Central memory CD8-positive, alpha-beta T cell (primary cell): ENCODE measurements around the gene ASS1.

Experiments
- ATAC-seq: fragments of 150-1000 bp; cut with Tn5 transposase; replicated peaks from 2 replicates; pipeline ENCODE4 v1.10.0; 2022; ENCODE audit warnings: mild to moderate bottlenecking, moderate FRiP score, moderate number of reproducible peaks; ENCODE audit not compliant: poor library complexity, severe bottlenecking; ENCODE audit errors: extremely low read depth
- DNase-seq, 2 donors: peaks; one replicate each; pipeline ENCODE4 v3.0.0; 2021; ENCODE audit warnings: low spot score in 2 of 2
- H3K27ac Mint-ChIP-seq: one replicate; pipeline ENCODE4 v1.8.0; 2022; ENCODE audit warnings: low read depth, mild to moderate bottlenecking, moderate library complexity, mixed read lengths
- H3K27me3 Mint-ChIP-seq: one replicate; pipeline ENCODE4 v1.8.0; 2022; ENCODE audit warnings: mixed read lengths
- H3K36me3 Mint-ChIP-seq: one replicate; pipeline ENCODE4 v1.8.0; 2022; ENCODE audit warnings: mild to moderate bottlenecking, moderate library complexity, mixed read lengths; ENCODE audit not compliant: insufficient read depth
- H3K4me1 Mint-ChIP-seq: one replicate; pipeline ENCODE4 v1.8.0; 2022; ENCODE audit warnings: mixed read lengths
- H3K4me3 Mint-ChIP-seq: one replicate; pipeline ENCODE4 v1.8.0; 2022; ENCODE audit warnings: mild to moderate bottlenecking, moderate library complexity, mixed read lengths
- H3K9me3 Mint-ChIP-seq: one replicate; pipeline ENCODE4 v1.8.0; 2022; ENCODE audit warnings: mixed read lengths

The ASS1 gene

GRCh38 chr9:130422546-130422945 is 22.2 kb upstream of the ASS1 start:
- no peak for ATAC-seq
- H3K4me1 Mint-ChIP-seq, result no peaks in the 10 kb centered on the region
- H3K27ac Mint-ChIP-seq, result no peak overlapping the region
- peaks cover 43% of the 10 kb centered on the region for H3K27me3 Mint-ChIP-seq
- no peak overlapping the region for H3K4me3 Mint-ChIP-seq
- H3K36me3 Mint-ChIP-seq, result no peaks in the 10 kb centered on the region
- no peak for DNase-seq
- H3K9me3 Mint-ChIP-seq, result no peaks in the 10 kb centered on the region

DNA sequence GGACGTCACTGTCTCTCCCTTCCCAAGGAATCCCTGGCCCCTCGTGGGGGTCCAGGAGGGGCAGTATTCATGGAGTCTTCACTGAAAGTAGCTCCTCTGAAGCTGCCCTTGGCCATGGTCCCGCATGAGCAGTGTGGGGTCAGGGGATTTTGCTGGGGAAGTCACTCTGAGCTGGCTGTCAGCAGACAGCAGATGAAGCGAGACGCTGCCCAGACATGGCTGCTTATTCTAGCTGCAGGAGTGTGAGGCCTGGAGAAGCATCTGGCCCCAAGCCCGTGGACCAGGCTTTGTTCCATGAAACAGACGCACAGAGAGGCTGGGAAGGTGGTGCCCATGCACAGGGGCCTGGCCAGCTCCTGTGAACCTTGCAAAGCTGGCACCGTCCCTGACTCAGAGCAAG is 21.5 kb upstream of the ASS1 start:
- ATAC-seq (no peak), DNase-seq (no peak)
- Mint-ChIP-seq H3K4me1 (no peaks in the 10 kb centered on the region), H3K27me3 (peaks cover 43% of the 10 kb centered on the region), H3K4me3 (no peak overlapping the region), H3K36me3 (no peaks in the 10 kb centered on the region), H3K9me3 (no peaks in the 10 kb centered on the region), H3K27ac (no peak overlapping the region)

DNA sequence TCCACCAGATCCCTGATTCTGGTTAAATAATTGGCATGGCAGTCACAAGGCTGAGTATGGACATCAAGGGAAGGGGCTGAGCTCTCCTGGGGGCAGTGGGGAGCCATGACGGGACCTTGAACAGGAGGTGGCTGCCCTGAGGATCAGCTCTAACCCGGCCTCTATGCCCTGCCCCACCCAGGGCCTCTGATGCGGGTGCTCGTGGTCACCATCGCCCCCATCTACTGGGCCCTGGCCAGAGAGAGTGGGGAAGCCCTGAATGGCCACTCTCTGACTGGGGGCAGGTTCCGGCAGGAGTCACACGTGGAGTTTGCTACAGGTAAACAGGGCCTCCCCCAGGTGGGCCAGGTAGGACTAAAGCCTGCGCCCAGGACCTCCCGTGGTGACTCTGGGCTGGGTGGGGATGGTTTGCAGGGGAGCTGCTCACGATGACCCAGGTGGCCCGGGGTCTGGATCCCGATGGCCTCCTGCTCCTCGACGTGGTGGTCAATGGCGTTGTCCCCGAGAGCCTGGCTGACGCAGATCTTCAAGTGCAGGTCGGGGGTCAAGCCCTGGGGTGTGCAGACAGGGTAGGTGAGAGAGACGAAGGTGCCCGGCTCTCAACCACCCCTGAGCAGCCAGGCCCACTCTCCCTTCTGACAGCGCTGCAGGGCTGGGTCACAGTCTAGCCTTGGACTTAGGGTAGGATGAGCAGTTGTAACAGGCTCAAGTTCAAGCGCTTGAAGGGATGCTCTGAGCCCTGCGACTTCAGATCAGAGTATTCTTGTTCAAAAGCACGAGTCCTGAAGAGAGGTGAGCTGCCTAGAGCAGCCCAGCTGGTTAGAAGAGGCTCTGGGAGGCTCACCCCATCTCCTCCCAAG is 19.9 kb upstream of the ASS1 start:
- H3K27ac Mint-ChIP-seq, result no peak overlapping the region
- DNase-seq (no peak), ATAC-seq (no peak)
- H3K9me3 Mint-ChIP-seq, result no peaks in the 10 kb centered on the region
- H3K4me1 Mint-ChIP-seq, result no peaks in the 10 kb centered on the region
- H3K4me3 Mint-ChIP-seq, result no peak overlapping the region
- H3K27me3 Mint-ChIP-seq, result peaks cover 42% of the 10 kb centered on the region
- no peaks in the 10 kb centered on the region for H3K36me3 Mint-ChIP-seq

DNA sequence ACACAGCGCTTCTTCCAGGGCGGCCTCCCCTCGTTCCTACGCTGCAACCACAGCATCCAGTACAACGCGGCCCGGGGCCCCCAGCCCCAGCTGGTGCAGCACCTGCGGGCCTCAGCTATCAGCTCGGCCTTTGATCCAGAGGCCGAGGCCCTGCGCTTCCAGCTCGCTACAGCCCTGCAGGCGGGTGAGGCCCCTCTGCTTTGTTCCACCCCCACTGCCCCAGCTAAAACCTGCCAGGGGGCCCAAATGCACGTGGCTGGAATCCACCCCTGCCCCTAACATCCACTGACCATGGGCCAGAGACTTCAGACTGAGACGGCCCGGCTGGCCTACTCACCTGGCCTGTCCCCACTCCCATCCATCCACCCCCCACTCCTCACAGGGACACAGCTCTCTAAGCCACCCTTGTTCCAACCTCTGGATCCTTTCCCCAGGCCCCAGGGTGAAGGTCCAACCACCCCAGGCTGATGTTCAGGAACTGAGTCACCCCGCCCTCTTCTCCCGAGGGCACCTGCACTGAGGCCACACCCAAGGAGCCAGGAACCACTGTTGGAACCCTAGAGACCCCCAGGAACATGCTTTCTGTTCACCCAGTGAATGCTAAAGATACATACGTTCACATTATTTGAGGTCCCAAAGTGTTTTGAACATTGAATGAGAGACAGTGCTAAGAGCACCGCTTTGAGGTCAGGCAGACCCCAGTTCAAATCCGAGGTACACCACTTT is 18.9 kb upstream of the ASS1 start:
- H3K9me3 Mint-ChIP-seq, result no peaks in the 10 kb centered on the region
- peaks cover 44% of the 10 kb centered on the region for H3K27me3 Mint-ChIP-seq
- no peak overlapping the region for H3K27ac Mint-ChIP-seq
- no peak overlapping the region for H3K4me3 Mint-ChIP-seq
- no peak for DNase-seq
- no peaks in the 10 kb centered on the region for H3K36me3 Mint-ChIP-seq
- no peaks in the 10 kb centered on the region for H3K4me1 Mint-ChIP-seq
- ATAC-seq, result no peak

DNA sequence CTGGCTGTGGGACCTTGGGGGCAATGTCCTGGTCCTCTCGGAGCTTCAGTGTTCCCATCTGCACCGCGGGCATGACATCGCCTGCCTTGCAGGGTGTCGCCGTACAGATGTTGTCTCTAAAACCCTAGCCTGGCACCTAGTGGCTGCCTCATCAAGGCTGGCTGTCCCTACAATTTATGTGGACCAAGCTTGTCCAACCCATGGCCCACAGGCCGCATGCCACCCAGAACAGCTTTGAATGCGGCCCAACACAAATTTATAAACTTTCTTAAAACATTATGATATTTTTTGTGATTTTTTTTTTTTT is 18.3 kb upstream of the ASS1 start:
- Mint-ChIP-seq H3K4me3 (no peak overlapping the region), H3K27ac (no peak overlapping the region), H3K27me3 (peaks cover 44% of the 10 kb centered on the region), H3K9me3 (no peaks in the 10 kb centered on the region), H3K36me3 (no peaks in the 10 kb centered on the region), H3K4me1 (no peaks in the 10 kb centered on the region)
- DNase-seq (no peak), ATAC-seq (no peak)

DNA sequence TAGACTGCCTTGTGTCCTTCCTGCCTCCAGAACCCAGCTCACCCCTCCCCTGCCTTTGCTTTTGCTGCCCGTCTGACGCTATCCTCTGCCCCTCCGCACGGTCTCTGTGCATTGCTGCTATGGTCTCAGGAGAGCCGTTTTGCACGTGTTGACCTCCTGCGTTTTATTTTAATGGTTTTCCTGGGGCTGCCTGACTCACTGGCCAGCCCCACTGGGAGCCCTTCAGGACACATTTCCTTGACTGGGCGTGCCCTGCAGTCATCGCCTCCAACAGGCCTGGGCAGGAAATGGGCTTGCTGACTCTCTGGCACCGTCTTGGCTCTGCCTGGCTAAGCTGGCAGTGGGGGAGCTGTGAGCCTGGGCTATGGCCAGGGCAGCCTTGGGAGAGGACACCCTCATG is 17.9 kb upstream of the ASS1 start:
- H3K4me3 Mint-ChIP-seq, result no peak overlapping the region
- no peaks in the 10 kb centered on the region for H3K36me3 Mint-ChIP-seq
- DNase-seq (no peak), ATAC-seq (no peak)
- H3K4me1 Mint-ChIP-seq, result no peaks in the 10 kb centered on the region
- H3K9me3 Mint-ChIP-seq, result no peaks in the 10 kb centered on the region
- peaks cover 45% of the 10 kb centered on the region for H3K27me3 Mint-ChIP-seq
- H3K27ac Mint-ChIP-seq, result no peak overlapping the region

DNA sequence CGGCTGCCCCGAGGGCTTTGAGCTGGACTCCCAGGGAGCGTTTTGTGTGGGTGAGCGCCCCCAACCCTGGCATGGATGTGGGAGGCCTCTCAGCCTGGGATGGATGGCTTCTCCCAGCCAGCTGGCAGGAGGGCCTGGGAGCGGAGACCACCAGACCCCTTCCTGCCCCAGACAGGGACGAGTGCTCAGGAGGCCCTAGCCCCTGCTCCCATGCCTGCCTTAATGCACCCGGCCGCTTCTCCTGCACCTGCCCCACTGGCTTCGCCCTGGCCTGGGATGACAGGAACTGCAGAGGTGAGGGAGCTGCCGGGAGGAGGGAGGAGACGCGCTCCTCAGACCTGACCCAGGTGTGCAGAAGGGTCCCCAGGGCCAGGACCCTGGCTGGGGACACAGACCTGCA is 17.4 kb upstream of the ASS1 start:
- Mint-ChIP-seq H3K4me3 (no peak overlapping the region), H3K4me1 (no peaks in the 10 kb centered on the region), H3K9me3 (no peaks in the 10 kb centered on the region), H3K27ac (no peak overlapping the region), H3K36me3 (no peaks in the 10 kb centered on the region), H3K27me3 (peaks cover 49% of the 10 kb centered on the region)
- no peak for ATAC-seq
- no peak for DNase-seq

DNA sequence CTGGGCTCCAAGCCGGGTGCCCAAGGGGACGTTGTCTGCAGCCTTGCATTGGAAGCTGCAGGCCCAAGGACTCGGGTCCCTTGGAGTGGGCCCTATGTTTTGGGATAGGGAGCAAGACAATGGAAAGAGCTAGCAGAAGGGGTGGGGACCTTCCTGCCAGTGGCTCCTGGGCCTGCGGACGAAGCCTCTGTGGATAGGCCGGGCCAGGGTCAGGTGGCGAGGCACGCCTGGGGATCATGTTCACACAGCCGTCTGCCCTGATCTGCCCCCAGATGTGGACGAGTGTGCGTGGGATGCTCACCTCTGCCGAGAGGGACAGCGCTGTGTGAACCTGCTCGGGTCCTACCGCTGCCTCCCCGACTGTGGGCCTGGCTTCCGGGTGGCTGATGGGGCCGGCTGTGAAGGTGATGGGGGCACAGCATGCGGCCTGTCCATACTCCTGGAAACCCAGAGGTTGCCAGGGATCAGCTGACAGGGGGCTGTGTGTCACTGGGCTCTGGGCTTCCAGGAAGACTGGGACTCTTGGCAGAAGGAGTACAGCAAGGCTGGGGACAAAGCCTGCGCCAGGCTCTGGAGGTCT is 16.6 kb upstream of the ASS1 start:
- no peaks in the 10 kb centered on the region for H3K4me1 Mint-ChIP-seq
- no peak for ATAC-seq
- peaks cover 57% of the 10 kb centered on the region for H3K27me3 Mint-ChIP-seq
- no peak overlapping the region for H3K27ac Mint-ChIP-seq
- DNase-seq, result no peak
- H3K4me3 Mint-ChIP-seq, result no peak overlapping the region
- no peaks in the 10 kb centered on the region for H3K36me3 Mint-ChIP-seq
- H3K9me3 Mint-ChIP-seq, result no peaks in the 10 kb centered on the region

DNA sequence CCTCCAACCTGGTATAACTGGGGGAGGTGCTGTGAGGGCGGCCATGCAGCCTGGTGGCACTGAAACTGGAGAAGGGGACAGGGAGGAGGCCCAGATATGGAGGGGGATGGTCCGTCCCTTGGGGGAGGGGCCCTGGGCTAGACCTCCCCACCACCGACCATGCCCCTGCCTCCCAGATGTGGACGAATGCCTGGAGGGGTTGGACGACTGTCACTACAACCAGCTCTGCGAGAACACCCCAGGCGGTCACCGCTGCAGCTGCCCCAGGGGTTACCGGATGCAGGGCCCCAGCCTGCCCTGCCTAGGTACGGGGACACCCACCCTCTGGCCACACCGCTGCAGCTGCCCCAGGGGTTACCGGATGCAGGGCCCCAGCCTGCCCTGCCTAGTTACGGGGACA is 15.4 kb upstream of the ASS1 start:
- Mint-ChIP-seq H3K4me1 (no peaks in the 10 kb centered on the region), H3K27me3 (peaks cover 69% of the 10 kb centered on the region), H3K36me3 (no peaks in the 10 kb centered on the region), H3K4me3 (no peak overlapping the region), H3K27ac (no peak overlapping the region), H3K9me3 (no peaks in the 10 kb centered on the region)
- DNase-seq (no peak), ATAC-seq (no peak)

DNA sequence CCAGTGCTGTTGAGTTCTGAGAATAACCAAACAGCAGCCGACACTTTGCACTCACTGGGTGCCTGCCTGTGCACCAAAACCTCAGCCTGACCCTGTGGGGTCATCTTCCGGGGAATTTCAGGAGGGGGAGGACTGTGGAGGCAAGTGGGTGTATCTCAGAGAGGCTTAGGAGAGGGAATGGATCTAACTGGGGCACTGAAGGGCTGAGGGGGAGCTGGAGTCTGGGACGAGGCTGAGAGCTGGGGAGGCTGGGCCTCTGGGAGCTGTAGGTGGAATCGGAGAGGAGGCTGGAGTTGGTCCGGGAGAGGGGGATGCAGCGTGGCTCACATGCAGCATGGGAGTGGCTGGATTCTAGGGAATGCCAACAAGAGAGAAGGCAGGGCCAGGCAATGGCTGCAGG is 14.9 kb upstream of the ASS1 start:
- Mint-ChIP-seq H3K27me3 (peaks cover 70% of the 10 kb centered on the region), H3K4me3 (no peak overlapping the region), H3K27ac (no peak overlapping the region)

GRCh38 chr9:130430232-130430631 is 14.5 kb upstream of the ASS1 start:
- H3K36me3 Mint-ChIP-seq, result no peaks in the 10 kb centered on the region
- H3K9me3 Mint-ChIP-seq, result no peaks in the 10 kb centered on the region
- no peaks in the 10 kb centered on the region for H3K4me1 Mint-ChIP-seq
- H3K27ac Mint-ChIP-seq, result no peak overlapping the region
- no peak overlapping the region for H3K4me3 Mint-ChIP-seq
- DNase-seq (no peak), ATAC-seq (no peak)
- peaks cover 70% of the 10 kb centered on the region for H3K27me3 Mint-ChIP-seq

More for the DNA sequence above, 14.9 kb upstream of the ASS1 start:
- Mint-ChIP-seq H3K36me3 (no peaks in the 10 kb centered on the region), H3K4me1 (no peaks in the 10 kb centered on the region), H3K9me3 (no peaks in the 10 kb centered on the region)
- ATAC-seq (no peak), DNase-seq (no peak)

- H3K4me1 Mint-ChIP-seq, result no peaks in the 10 kb centered on the region
- no peak for ATAC-seq
- no peak overlapping the region for H3K4me3 Mint-ChIP-seq
- H3K9me3 Mint-ChIP-seq, result no peaks in the 10 kb centered on the region
- no peaks in the 10 kb centered on the region for H3K36me3 Mint-ChIP-seq
- no peak overlapping the region for H3K27ac Mint-ChIP-seq
- H3K27me3 Mint-ChIP-seq, result peaks cover 73% of the 10 kb centered on the region
- no peak for DNase-seq
These were observed 13.8 kb upstream of the ASS1 start for GRCh38 chr9:130430734-130431535.
